GM12891 (cell line): ENCODE results near the gene FAM209B.

Source experiments
- POLR2A ChIP-seq: IDR thresholded peaks from 2 replicates; pipeline ENCODE4 v1.6.1; 2011; ENCODE audit warnings: low read depth, low read length, control low read depth
- POLR2AphosphoS5 ChIP-seq: IDR thresholded peaks from 2 replicates; pipeline ENCODE4 v1.6.1; 2011; ENCODE audit warnings: low read depth, low read length, control low read depth
- TAF1 ChIP-seq: IDR thresholded peaks from 2 replicates; pipeline ENCODE4 v1.6.1; 2011; ENCODE audit warnings: low read depth, low read length, control low read depth

DNA sequence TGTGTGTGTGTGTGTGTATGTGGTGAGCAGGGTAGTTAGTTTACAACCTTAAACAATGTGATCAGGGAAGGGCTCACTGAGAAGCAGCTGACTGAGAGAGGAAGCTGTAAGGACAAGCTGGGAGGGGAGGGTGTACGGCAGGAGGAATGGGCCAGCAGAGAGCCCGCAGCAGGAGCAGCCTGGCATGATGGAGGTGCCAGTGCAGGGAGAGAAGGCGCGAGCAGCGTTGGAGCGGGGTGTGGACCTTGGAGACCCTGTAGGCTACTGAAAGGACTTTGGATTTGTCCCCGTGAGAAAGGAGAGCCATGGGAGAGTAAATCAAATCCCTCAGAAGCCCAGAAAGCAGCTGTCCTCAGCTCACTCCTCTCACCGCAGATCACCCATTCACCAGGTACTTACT lies 18.5 kb downstream of the FAM209B start:
- TF ChIP-seq POLR2AphosphoS5: no peak
- no peak for TF ChIP-seq POLR2A
- no peak for TF ChIP-seq TAF1
